ENCODE measurements around the gene TSHR.
"Not testable (repeated sequence)": the region's sequence is repeated elsewhere in the genome, so short reads cannot be mapped to it uniquely, and the experiment has no call there.

The TSHR gene

GRCh38 chr14:81051547-81051946 lies 96.1 kb downstream of the TSHR start:
- H3K27ac ChIP-seq (ENCODE audit: low read depth, low read length), result no peak overlapping the region
- no peaks in the 10 kb centered on the region for H3K4me1 ChIP-seq (ENCODE audit: insufficient read depth, low read length)
- no peaks in the 10 kb centered on the region for H3K36me3 ChIP-seq (ENCODE audit: insufficient read depth, low read length)
- H3K27me3 ChIP-seq (ENCODE audit: control insufficient read depth in 1 of 2, insufficient read depth in 2 of 2, low read length in 2 of 2), result no peaks in the 10 kb centered on the region
- no peak overlapping the region for H3K4me3 ChIP-seq (ENCODE audit: low read depth in 1 of 2, low read length in 2 of 2)
- no peaks in the 10 kb centered on the region for H3K9me3 ChIP-seq (ENCODE audit: low read length)
- H3K9ac ChIP-seq (ENCODE audit: low read length), result no peak overlapping the region

DNA sequence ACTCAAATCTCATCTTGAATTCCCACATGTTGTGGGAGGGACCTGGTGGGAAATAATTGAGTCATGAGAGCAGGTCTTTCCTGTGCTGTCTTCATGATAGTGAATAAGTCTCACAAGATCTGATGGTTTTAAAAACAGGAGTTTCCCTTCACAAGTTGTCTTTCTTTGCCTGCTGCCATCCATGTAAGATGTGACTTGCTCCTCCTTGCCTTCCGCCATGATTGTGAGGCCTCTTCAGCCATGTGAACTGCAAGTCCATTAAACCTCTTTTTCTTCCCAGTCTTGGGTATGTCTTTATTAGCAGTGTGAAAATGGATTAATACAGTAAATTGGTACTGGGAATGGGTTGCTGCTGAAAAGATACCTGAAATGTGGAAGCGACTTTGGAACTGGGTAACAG lies 98.6 kb downstream of the TSHR start:
- H3K27me3 ChIP-seq (ENCODE audit: control insufficient read depth in 1 of 2, insufficient read depth in 2 of 2, low read length in 2 of 2); H3K4me1 ChIP-seq (ENCODE audit: insufficient read depth, low read length); H3K9ac ChIP-seq (ENCODE audit: low read length); H3K4me3 ChIP-seq (ENCODE audit: low read depth in 1 of 2, low read length in 2 of 2); H3K36me3 ChIP-seq (ENCODE audit: insufficient read depth, low read length); H3K9me3 ChIP-seq (ENCODE audit: low read length); H3K27ac ChIP-seq (ENCODE audit: low read depth, low read length): not testable (repeated sequence)

- Histone ChIP-seq H3K4me1 (ENCODE audit: insufficient read depth, low read length) (no peaks in the 10 kb centered on the region), H3K27me3 (ENCODE audit: control insufficient read depth in 1 of 2, insufficient read depth in 2 of 2, low read length in 2 of 2) (no peaks in the 10 kb centered on the region), H3K9me3 (ENCODE audit: low read length) (no peaks in the 10 kb centered on the region), H3K9ac (ENCODE audit: low read length) (no peak overlapping the region), H3K4me3 (ENCODE audit: low read depth in 1 of 2, low read length in 2 of 2) (no peak overlapping the region), H3K36me3 (ENCODE audit: insufficient read depth, low read length) (no peaks in the 10 kb centered on the region), H3K27ac (ENCODE audit: low read depth, low read length) (no peak overlapping the region)
These were observed 100.5 kb downstream of the TSHR start for GRCh38 chr14:81055971-81056370.

DNA sequence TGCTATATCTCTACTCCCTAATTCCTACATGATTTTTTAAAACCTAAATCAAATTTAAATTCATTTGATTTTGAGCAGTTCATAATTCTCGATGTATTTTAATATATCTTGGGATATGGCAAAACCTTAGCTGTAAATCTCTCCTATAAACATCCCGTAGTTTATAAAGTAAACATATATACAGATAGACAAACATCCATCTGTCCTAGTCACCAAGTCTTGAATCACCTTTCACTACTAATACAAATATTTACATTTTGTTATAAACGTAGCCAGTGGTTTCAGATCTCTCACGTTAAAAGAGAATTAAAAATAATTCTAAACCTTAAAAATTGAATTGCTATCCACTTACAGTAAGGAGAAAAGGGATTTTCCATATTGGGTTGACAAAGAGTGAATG lies 107.0 kb downstream of the TSHR start:
- Histone ChIP-seq H3K9me3 (ENCODE audit: low read length) (no peaks in the 10 kb centered on the region), H3K27me3 (ENCODE audit: control insufficient read depth in 1 of 2, insufficient read depth in 2 of 2, low read length in 2 of 2) (no peaks in the 10 kb centered on the region), H3K4me1 (ENCODE audit: insufficient read depth, low read length) (no peaks in the 10 kb centered on the region), H3K4me3 (ENCODE audit: low read depth in 1 of 2, low read length in 2 of 2) (no peak overlapping the region), H3K27ac (ENCODE audit: low read depth, low read length) (no peak overlapping the region), H3K36me3 (ENCODE audit: insufficient read depth, low read length) (no peaks in the 10 kb centered on the region), H3K9ac (ENCODE audit: low read length) (no peak overlapping the region)

GRCh38 chr14:81062816-81063215 lies 107.4 kb downstream of the TSHR start:
- Histone ChIP-seq H3K27me3 (ENCODE audit: control insufficient read depth in 1 of 2, insufficient read depth in 2 of 2, low read length in 2 of 2) (no peaks in the 10 kb centered on the region), H3K36me3 (ENCODE audit: insufficient read depth, low read length) (no peaks in the 10 kb centered on the region), H3K9ac (ENCODE audit: low read length) (no peak overlapping the region), H3K4me1 (ENCODE audit: insufficient read depth, low read length) (no peaks in the 10 kb centered on the region), H3K27ac (ENCODE audit: low read depth, low read length) (no peak overlapping the region), H3K4me3 (ENCODE audit: low read depth in 1 of 2, low read length in 2 of 2) (no peak overlapping the region), H3K9me3 (ENCODE audit: low read length) (no peaks in the 10 kb centered on the region)

- Histone ChIP-seq H3K27me3 (ENCODE audit: control insufficient read depth in 1 of 2, insufficient read depth in 2 of 2, low read length in 2 of 2) (no peaks in the 10 kb centered on the region), H3K27ac (ENCODE audit: low read depth, low read length) (no peak overlapping the region), H3K4me1 (ENCODE audit: insufficient read depth, low read length) (no peaks in the 10 kb centered on the region), H3K9ac (ENCODE audit: low read length) (no peak overlapping the region), H3K4me3 (ENCODE audit: low read depth in 1 of 2, low read length in 2 of 2) (no peak overlapping the region), H3K9me3 (ENCODE audit: low read length) (no peaks in the 10 kb centered on the region), H3K36me3 (ENCODE audit: insufficient read depth, low read length) (no peaks in the 10 kb centered on the region)
These were observed 111.3 kb downstream of the TSHR start for GRCh38 chr14:81066672-81067071.

GRCh38 chr14:81067156-81067555 lies 111.7 kb downstream of the TSHR start:
- Histone ChIP-seq H3K9ac (ENCODE audit: low read length) (no peak overlapping the region), H3K4me1 (ENCODE audit: insufficient read depth, low read length) (no peaks in the 10 kb centered on the region), H3K27me3 (ENCODE audit: control insufficient read depth in 1 of 2, insufficient read depth in 2 of 2, low read length in 2 of 2) (no peaks in the 10 kb centered on the region)

DNA sequence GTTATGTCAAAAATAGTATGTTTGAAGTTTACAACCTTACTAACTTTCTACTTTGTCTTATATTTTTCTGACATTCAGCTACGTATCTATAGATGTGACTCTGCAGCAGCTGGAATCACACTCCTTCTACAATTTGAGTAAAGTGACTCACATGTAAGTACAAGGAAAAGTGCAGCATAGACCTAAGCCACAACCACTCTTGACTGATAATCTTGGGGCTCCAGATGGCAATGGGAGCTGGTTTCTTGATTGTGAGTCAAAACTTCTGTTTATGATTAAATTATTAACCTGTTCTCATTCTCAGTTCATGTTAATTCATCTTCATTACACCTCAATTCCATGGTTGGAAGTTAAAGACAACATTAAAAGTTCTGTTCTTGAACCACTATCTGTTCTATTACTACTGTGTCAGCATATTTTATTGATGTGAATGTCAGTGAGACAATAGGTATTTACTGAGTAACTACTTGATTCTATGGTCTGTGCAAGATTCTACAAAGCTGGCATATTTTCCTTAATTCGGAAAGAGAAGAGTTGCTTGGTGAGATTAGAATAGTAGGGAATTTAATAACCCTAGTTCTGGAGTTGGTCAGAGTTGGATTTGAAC lies 112.9 kb downstream of the TSHR start:
- H3K4me1 ChIP-seq (ENCODE audit: insufficient read depth, low read length), result no peaks in the 10 kb centered on the region
- no peaks in the 10 kb centered on the region for H3K27me3 ChIP-seq (ENCODE audit: control insufficient read depth in 1 of 2, insufficient read depth in 2 of 2, low read length in 2 of 2)
- H3K27ac ChIP-seq (ENCODE audit: low read depth, low read length), result no peak overlapping the region
- H3K9me3 ChIP-seq (ENCODE audit: low read length), result no peaks in the 10 kb centered on the region
- H3K36me3 ChIP-seq (ENCODE audit: insufficient read depth, low read length), result no peaks in the 10 kb centered on the region
- H3K4me3 ChIP-seq (ENCODE audit: low read depth in 1 of 2, low read length in 2 of 2), result no peak overlapping the region
- H3K9ac ChIP-seq (ENCODE audit: low read length), result no peak overlapping the region

More at GRCh38 chr14:81067156-81067555, 111.7 kb downstream of the TSHR start:
- Histone ChIP-seq H3K36me3 (ENCODE audit: insufficient read depth, low read length) (no peaks in the 10 kb centered on the region), H3K27ac (ENCODE audit: low read depth, low read length) (no peak overlapping the region), H3K9me3 (ENCODE audit: low read length) (no peaks in the 10 kb centered on the region), H3K4me3 (ENCODE audit: low read depth in 1 of 2, low read length in 2 of 2) (no peak overlapping the region)

DNA sequence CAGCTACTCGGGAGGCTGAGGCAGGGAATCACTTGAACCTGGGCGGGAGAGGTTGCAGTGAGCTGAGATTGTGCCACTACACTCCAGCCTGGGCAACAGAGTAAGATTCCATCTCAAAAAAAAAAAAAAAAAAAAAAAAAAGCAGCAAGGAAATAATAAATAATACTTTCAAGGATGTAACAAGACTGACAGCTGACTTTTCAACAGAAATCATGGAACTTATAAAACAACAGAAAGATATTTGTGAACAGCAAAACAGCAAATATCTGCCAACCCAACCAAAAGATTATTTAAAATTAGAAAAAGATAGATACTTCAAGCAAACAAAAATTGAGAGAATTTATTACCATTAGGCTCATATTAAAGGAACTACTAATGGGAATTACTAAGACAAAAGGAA lies 115.1 kb downstream of the TSHR start:
- no peaks in the 10 kb centered on the region for H3K4me1 ChIP-seq (ENCODE audit: insufficient read depth, low read length)
- no peaks in the 10 kb centered on the region for H3K9me3 ChIP-seq (ENCODE audit: low read length)
- no peak overlapping the region for H3K9ac ChIP-seq (ENCODE audit: low read length)
- H3K27me3 ChIP-seq (ENCODE audit: control insufficient read depth in 1 of 2, insufficient read depth in 2 of 2, low read length in 2 of 2), result no peaks in the 10 kb centered on the region
- H3K4me3 ChIP-seq (ENCODE audit: low read depth in 1 of 2, low read length in 2 of 2), result no peak overlapping the region
- no peak overlapping the region for H3K27ac ChIP-seq (ENCODE audit: low read depth, low read length)
- no peaks in the 10 kb centered on the region for H3K36me3 ChIP-seq (ENCODE audit: insufficient read depth, low read length)

- Histone ChIP-seq H3K27ac (ENCODE audit: low read depth, low read length) (no peak overlapping the region), H3K4me3 (ENCODE audit: low read depth in 1 of 2, low read length in 2 of 2) (no peak overlapping the region), H3K4me1 (ENCODE audit: insufficient read depth, low read length) (no peaks in the 10 kb centered on the region), H3K9me3 (ENCODE audit: low read length) (no peaks in the 10 kb centered on the region), H3K9ac (ENCODE audit: low read length) (no peak overlapping the region), H3K36me3 (ENCODE audit: insufficient read depth, low read length) (no peaks in the 10 kb centered on the region), H3K27me3 (ENCODE audit: control insufficient read depth in 1 of 2, insufficient read depth in 2 of 2, low read length in 2 of 2) (no peaks in the 10 kb centered on the region)
These were observed 130.2 kb downstream of the TSHR start for GRCh38 chr14:81085596-81085995.

GRCh38 chr14:81087230-81087629 lies 131.8 kb downstream of the TSHR start:
- H3K9ac ChIP-seq (ENCODE audit: low read length), result no peak overlapping the region
- no peak overlapping the region for H3K27ac ChIP-seq (ENCODE audit: low read depth, low read length)
- no peaks in the 10 kb centered on the region for H3K36me3 ChIP-seq (ENCODE audit: insufficient read depth, low read length)
- H3K9me3 ChIP-seq (ENCODE audit: low read length), result no peaks in the 10 kb centered on the region
- H3K27me3 ChIP-seq (ENCODE audit: control insufficient read depth in 1 of 2, insufficient read depth in 2 of 2, low read length in 2 of 2), result no peaks in the 10 kb centered on the region
- H3K4me1 ChIP-seq (ENCODE audit: insufficient read depth, low read length), result no peaks in the 10 kb centered on the region
- no peak overlapping the region for H3K4me3 ChIP-seq (ENCODE audit: low read depth in 1 of 2, low read length in 2 of 2)

GRCh38 chr14:81091139-81091538 lies 135.7 kb downstream of the TSHR start:
- no peak overlapping the region for H3K27ac ChIP-seq (ENCODE audit: low read depth, low read length)
- no peaks in the 10 kb centered on the region for H3K36me3 ChIP-seq (ENCODE audit: insufficient read depth, low read length)
- no peak overlapping the region for H3K4me3 ChIP-seq (ENCODE audit: low read depth in 1 of 2, low read length in 2 of 2)
- no peaks in the 10 kb centered on the region for H3K4me1 ChIP-seq (ENCODE audit: insufficient read depth, low read length)
- no peaks in the 10 kb centered on the region for H3K9me3 ChIP-seq (ENCODE audit: low read length)
- H3K27me3 ChIP-seq (ENCODE audit: control insufficient read depth in 1 of 2, insufficient read depth in 2 of 2, low read length in 2 of 2), result no peaks in the 10 kb centered on the region
- H3K9ac ChIP-seq (ENCODE audit: low read length), result no peak overlapping the region

Measured in muscle layer of colon (tissue), 2 donors.